CD4-positive, alpha-beta T cell treated with Interleukin-6 at 100 ng/mL for 8 hours (primary cell): ENCODE measurements around the gene FAM78A.

Experiments used
- DNase-seq: peaks from one replicate; pipeline ENCODE4 v3.0.0-alpha.2; 2020; ENCODE audit warnings: mixed read lengths, low spot score

FAM78A gene

DNA sequence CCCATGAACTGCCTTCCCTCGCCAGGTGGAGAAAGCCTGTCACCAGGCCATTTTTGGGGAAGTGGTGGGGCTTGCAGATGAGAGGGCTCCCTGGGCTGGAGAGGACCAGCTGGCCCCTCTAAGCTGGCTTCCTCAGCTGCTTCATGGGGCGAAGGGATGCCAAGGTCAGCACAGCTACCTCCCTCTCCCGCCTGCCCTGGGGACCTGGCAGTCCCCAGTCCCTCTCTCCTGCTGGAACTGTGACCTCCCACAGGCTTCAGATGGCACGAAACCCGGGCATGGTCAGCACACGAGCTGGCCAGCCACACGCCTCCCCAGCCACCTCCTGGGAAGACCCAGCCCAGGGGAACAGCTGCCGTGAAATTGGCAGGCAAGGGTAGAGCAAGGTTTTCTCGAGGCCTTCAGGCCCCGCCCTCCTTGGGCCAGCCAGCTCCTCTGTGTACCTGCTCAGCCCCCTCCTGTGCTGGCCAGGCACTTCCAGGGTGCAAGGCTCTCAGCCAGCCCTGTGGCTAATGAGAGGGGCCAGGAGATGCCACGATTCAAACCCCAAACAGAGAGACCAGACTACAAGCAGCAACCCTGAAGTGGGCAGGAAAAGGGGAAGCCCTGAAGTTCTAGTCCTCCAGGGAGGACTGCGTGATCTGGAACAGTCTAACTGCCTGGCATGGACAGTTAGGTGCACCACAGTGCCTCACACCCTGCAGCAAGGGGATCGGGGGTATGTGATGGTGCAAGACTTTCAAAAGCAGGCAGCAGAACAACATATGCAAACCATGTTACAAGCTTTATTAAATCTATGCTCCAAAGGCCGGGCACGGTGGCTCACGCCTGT is 26.1 kb upstream of the FAM78A start:
- DNase-seq = no peak

DNA sequence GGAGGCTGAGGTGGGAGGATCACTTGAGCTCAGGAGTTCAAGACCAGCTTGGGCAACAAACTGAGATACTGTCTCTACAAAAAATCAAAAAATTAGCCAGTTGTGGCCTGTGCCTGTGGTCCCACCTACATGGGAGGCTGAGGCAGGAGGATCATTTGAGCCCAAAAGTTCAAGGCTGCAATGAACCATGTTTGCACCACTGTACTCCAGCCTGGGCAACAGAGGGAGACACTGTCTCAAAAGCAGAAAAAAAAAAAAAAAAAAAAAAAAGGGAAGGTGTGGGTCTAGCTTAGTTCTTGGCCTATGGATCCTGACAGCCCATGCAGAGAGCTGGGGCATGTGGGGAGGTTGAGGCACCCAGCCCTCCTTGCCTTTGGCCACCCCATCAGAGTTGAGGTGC is 24.1 kb upstream of the FAM78A start:
- no peak for DNase-seq

- DNase-seq = no peak
These were observed 23.6 kb upstream of the FAM78A start for GRCh38 chr9:131299961-131300347.

DNA sequence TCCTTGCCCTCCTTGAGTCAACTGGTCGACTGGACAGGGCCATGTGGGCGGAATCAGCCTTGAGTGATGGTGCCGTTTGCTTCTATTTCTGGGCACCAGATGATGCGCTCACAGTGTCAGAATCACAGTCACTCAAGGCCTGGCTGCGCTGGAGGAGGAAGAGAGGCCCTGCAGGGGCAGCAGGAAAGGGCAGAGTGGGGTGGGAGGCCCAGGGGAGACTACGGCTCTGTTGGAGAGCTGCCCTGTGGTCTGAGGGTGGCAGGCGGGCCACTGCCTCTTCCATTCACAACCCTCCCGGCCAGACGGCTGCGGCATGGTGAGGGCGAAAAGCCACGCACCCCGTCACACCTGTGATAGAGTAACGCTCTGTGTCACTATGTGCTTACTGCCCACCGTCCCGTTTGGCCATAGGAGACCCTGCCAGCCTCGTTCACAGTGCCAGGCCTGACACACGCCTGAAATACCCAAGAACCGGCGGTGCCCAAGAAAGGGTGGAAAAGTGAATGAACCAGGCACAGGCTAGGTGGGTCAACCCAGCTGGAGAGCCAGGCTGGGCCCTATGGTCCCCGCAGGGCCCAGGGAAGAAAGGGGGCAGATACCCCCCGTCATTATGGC is 23.1 kb upstream of the FAM78A start:
- no peak for DNase-seq

DNA sequence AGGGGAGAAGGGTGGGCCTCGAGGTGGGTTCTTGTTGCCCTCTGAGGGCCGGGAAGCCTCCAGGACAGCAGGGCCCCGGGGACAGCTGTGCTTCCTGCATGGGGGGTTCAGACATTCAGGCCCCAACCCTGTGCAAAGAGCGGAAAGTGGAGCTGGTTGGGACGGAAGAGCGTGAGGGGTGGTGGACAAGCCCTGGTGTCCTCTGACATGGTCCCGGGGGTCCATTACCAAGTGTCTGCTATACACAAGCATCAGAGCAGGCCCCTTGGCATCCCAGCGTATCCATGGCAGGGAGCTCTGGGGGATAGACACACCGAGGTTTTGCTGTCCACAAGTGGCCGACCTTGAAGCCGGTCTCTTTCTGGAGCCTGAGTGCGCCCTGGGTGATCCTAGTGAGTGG is 22.5 kb upstream of the FAM78A start:
- DNase-seq = no peak

DNA sequence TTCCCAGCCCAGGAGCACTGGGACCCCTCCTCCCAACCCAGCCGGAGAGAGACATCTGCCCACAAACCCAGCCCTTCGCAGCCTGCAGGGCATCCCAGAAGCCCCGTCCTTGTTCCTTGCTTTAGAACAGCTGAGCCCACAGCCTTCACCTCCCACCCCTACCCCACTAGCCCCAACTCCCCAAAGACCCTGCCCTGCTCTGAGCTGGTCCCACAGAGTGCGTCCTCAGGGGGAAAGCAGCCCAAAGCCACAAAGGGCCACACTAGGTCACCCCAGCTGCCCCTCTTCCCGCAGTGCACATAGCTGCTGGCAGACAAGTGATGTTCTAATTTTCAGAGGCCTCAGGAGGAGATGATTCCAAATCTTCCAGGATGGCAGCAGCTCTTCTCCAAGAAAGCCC is 22.0 kb upstream of the FAM78A start:
- DNase-seq = no peak

- no peak for DNase-seq
These were observed 21.6 kb upstream of the FAM78A start for GRCh38 chr9:131297903-131298302.

DNA sequence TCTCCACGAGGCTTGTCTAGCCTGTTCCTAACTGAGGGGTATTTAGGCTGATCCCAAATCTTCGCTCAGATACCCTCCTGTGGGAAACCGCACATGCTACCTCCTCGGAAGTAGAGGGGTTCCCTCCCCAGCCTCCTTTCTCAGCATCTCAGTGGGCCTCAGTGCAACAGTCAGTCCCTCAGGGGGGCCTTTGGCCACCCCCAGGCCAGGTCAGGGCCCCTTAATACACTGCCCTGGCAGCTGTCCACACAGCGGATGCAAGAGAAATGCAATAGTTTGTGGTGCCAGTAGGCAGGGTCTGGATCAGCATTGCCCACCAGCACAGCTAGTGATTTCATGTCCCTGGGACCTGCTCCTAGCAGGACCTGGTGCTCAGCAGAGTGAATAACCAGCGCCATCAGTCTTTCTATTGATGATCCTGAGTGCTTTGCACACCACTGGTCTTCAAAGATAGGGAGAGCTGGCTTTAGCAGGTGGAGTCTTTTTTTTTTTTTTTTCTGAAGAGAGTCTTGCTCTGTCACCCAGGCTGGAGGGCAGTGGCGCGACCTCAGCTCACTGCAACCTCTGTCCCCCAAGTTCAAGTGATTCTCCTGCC is 20.7 kb upstream of the FAM78A start:
- no peak for DNase-seq

- DNase-seq = no peak
These were observed 20.1 kb upstream of the FAM78A start for GRCh38 chr9:131296460-131296859.

GRCh38 chr9:131292937-131293336 is 16.6 kb upstream of the FAM78A start:
- DNase-seq = no peak

GRCh38 chr9:131291795-131292315 is 15.5 kb upstream of the FAM78A start:
- no peak for DNase-seq

DNA sequence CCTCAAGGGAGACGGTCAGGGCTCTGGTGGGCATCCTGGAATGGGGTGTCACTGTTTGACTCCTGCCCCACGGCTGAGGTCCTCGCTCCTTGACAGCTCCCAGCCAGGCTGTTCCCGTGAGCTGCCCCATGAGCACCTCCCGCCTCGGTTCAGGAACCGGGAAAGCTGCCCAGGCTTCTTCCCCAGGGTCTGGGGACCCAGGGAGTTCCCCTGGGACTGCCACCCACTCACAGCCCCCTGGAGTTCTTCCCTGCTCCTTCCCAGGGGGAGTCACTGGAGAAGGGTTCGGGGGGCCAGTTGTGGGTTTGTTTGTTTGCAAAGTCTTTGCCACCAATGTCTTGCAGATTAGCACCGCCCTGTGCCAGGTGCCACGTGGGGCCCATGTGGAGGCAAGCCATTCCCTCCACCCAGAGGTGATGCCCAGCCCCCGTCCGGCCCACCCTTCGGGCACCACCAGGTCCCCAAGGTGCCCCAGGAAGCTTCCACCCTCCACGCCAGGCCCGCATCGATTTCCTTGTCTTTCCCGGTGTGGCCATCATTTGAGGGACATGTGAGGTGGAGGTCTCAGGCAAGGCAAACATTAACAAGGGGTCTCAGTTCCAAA is 14.6 kb upstream of the FAM78A start:
- DNase-seq = no peak

DNA sequence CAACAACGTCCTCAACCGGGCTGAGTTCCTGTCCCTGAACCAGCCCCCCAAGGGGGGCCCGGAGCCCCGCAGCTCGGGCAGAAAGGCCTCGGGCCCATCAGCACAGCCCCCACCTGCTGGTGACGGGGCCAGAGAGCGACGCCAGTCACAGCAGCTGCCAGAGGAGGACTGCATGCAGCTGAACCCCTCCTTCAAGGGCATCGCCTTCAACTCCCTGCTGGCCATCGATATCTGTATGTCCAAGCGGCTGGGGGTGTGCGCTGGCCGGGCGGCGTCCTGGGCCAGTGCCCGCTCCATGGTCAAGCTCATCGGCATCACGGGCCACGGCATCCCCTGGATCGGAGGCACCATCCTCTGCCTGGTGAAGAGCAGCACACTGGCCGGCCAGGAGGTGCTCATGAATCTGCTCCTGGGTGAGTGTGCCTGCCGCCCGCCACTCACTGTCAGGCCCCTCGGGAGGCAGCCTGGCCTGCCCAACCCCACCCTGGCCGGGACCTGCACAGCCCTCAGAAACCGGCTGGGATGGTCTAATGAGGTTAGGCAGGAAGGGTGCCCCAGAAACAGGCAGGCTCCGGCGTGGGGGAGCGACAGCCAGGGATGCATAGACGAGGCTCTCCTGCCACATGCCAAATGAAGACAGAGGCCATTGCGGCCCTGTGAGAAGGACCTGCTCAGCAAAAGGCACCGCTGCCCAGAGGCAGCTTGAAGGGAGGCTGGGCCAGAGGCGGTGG is 13.9 kb upstream of the FAM78A start:
- DNase-seq = no peak

- no peak for DNase-seq
These were observed 13.2 kb upstream of the FAM78A start, which contains the start of gene PLPP7 for GRCh38 chr9:131289301-131290035. Gene PLPP7 (plus strand): TSS chr9:131289723. CDS start chr9:131289998, 275 bp downstream.

- no peak for DNase-seq
These were observed 11.9 kb upstream of the FAM78A start for GRCh38 chr9:131288217-131288616.

- DNase-seq = no peak
These were observed 11.0 kb upstream of the FAM78A start for GRCh38 chr9:131287359-131287758.

GRCh38 chr9:131284856-131285255 is 8.5 kb upstream of the FAM78A start:
- no peak for DNase-seq

DNA sequence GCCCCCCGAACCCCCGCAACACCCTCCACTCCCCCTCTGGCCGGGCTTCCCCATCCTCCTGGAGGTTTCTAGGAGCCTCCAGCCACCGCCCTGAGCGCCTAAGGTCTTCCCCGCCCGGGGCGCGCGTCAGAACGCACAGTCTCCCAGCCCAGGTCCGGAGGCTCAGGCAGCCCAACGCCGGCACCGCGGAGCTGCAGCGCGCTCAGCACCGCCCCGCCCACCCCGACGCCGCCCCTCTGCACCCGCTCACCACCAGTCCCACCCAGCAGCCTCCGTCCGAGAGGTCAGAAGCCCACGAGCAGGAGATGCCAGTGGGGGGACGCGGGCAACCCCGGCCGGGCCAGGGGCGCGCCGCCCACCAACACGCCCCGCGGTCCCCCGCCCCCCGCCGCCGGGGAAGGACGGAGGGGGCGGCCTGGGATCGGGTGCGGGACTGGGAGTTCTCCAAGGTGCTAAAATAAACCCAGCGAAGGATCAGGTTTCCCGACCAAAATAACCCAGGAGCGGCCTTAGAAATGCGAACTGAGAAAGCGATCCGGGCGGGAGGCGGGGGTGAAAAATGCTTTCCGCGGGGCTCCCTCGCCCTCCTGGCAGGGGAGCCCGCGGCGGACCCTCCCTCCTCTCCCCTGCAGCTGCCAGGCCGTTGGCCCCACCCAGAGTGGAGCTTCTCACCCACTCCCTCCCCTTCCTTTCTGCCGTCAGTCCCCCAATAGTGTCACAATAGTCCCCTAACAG is 6.5 kb upstream of the FAM78A start:
- no peak for DNase-seq

GRCh38 chr9:131282175-131282574 is 5.9 kb upstream of the FAM78A start:
- no peak for DNase-seq
